ENCODE results near the gene HTR3C. TPM values are rescaled to one million over a fixed set of nuclear protein-coding genes. Genes with fewer than 3 reads are reported as not detected.

Gene HTR3C
- polyA plus RNA-seq, 1 donor from 2014 or later: not detected

- no peaks in the 10 kb centered on the region for H3K9me2 ChIP-seq (ENCODE audit: insufficient read depth, low read length)
- H3K4me2 ChIP-seq (ENCODE audit: low read length): no peak overlapping the region
- no peak overlapping the region for H3K9ac ChIP-seq (ENCODE audit: low read length)
- no peaks in the 10 kb centered on the region for H3K79me2 ChIP-seq (replicated peaks; ENCODE audit: insufficient read depth, low read length)
- no peak overlapping the region for H3K27ac ChIP-seq (ENCODE audit: low read length)
- TF ChIP-seq, protein P1, sequence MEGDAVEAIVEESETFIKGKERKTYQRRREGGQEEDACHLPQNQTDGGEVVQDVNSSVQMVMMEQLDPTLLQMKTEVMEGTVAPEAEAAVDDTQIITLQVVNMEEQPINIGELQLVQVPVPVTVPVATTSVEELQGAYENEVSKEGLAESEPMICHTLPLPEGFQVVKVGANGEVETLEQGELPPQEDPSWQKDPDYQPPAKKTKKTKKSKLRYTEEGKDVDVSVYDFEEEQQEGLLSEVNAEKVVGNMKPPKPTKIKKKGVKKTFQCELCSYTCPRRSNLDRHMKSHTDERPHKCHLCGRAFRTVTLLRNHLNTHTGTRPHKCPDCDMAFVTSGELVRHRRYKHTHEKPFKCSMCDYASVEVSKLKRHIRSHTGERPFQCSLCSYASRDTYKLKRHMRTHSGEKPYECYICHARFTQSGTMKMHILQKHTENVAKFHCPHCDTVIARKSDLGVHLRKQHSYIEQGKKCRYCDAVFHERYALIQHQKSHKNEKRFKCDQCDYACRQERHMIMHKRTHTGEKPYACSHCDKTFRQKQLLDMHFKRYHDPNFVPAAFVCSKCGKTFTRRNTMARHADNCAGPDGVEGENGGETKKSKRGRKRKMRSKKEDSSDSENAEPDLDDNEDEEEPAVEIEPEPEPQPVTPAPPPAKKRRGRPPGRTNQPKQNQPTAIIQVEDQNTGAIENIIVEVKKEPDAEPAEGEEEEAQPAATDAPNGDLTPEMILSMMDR (IDR thresholded peaks at IDR 0.05; ENCODE audit: poor library complexity, severe bottlenecking): no peak
- TF ChIP-seq REST (IDR thresholded peaks at IDR 0.05; ENCODE audit: borderline replicate concordance): no peak
- no peak for TF ChIP-seq POLR2AphosphoS5 (IDR thresholded peaks at IDR 0.05)
- TF ChIP-seq EZH2 (IDR thresholded peaks at IDR 0.05; ENCODE audit: borderline replicate concordance, insufficient read depth, low read length, poor library complexity, severe bottlenecking): no peak
- TF ChIP-seq EP300 (conservative IDR thresholded peaks at IDR 0.05; ENCODE audit: poor library complexity, severe bottlenecking): no peak
- TF ChIP-seq RAD21 (conservative IDR thresholded peaks at IDR 0.05): no peak
- H3K4me3 ChIP-seq (ENCODE audit: low read length): no peak overlapping the region
- no peaks in the 10 kb centered on the region for H3K9me3 ChIP-seq (ENCODE audit: low read length)
- H3K36me3 ChIP-seq (ENCODE audit: insufficient read depth, low read length): no peaks in the 10 kb centered on the region
- H4K20me1 ChIP-seq (ENCODE audit: insufficient read depth): no peaks in the 10 kb centered on the region
- H2AFZ ChIP-seq (ENCODE audit: low read depth, low read length): no peak overlapping the region
- H3K27me3 ChIP-seq (ENCODE audit: insufficient read depth, low read depth, low read length): no peaks in the 10 kb centered on the region
- H3F3A ChIP-seq (ENCODE audit: insufficient read depth, low read length, poor library complexity, severe bottlenecking): no peaks in the 10 kb centered on the region
These were observed 23.4 kb upstream of the HTR3C start for GRCh38 chr3:184029443-184029842.

GRCh38 chr3:184030536-184030935 is 22.3 kb upstream of the HTR3C start:
- Histone ChIP-seq H3K4me3 (ENCODE audit: low read length) (no peak overlapping the region), H3K27ac (ENCODE audit: low read length) (no peak overlapping the region), H3K79me2 (replicated peaks; ENCODE audit: insufficient read depth, low read length) (no peaks in the 10 kb centered on the region), H3K9me3 (ENCODE audit: low read length) (no peaks in the 10 kb centered on the region), H3F3A (ENCODE audit: insufficient read depth, low read length, poor library complexity, severe bottlenecking) (no peaks in the 10 kb centered on the region), H3K9me2 (ENCODE audit: insufficient read depth, low read length) (no peaks in the 10 kb centered on the region), H3K4me2 (ENCODE audit: low read length) (no peak overlapping the region), H3K36me3 (ENCODE audit: insufficient read depth, low read length) (no peaks in the 10 kb centered on the region), H3K27me3 (ENCODE audit: insufficient read depth, low read depth, low read length) (no peaks in the 10 kb centered on the region), H4K20me1 (ENCODE audit: insufficient read depth) (no peaks in the 10 kb centered on the region), H2AFZ (ENCODE audit: low read depth, low read length) (no peak overlapping the region), H3K9ac (ENCODE audit: low read length) (no peak overlapping the region)
- TF ChIP-seq TAF1 (IDR thresholded peaks at IDR 0.05; ENCODE audit: low read depth) (no peak), POLR2AphosphoS5 (IDR thresholded peaks at IDR 0.05) (no peak), EZH2 (IDR thresholded peaks at IDR 0.05; ENCODE audit: borderline replicate concordance, insufficient read depth, low read length, poor library complexity, severe bottlenecking) (no peak), REST (IDR thresholded peaks at IDR 0.05; ENCODE audit: borderline replicate concordance) (no peak), EP300 (conservative IDR thresholded peaks at IDR 0.05; ENCODE audit: poor library complexity, severe bottlenecking) (no peak), MXI1 (conservative IDR thresholded peaks at IDR 0.05; ENCODE audit: poor library complexity, severe bottlenecking) (no peak), SMC3 (conservative IDR thresholded peaks at IDR 0.05; ENCODE audit: poor library complexity) (no peak), RAD21 (conservative IDR thresholded peaks at IDR 0.05) (no peak)
- TF ChIP-seq, protein P1 (IDR thresholded peaks at IDR 0.05; ENCODE audit: poor library complexity, severe bottlenecking): no peak

Data from neural cell (in vitro differentiated cells).